ENCODE measurements around the gene PNPLA3.

GRCh38 chr22:43955883-43956782 is 32.5 kb downstream of the PNPLA3 start:
- TF ChIP-seq CTCF (conservative IDR thresholded peaks at IDR 0.05; ENCODE audit: low read length): no peak
- TF ChIP-seq EZH2phosphoT487 (IDR thresholded peaks at IDR 0.05; ENCODE audit: borderline replicate concordance): no peak

Measured in Loucy (cell line).